NCI-H69 (cell line): Measurements from ENCODE around the gene KIAA0408.
"Not testable (repeated sequence)": the region's sequence is repeated elsewhere in the genome, so short reads cannot be mapped to it uniquely, and the experiment has no call there.

Source experiments
- DNase-seq: peaks from one replicate; lab custom pipeline; 2025; lab: John Stamatoyannopoulos, UW

KIAA0408 gene

DNA sequence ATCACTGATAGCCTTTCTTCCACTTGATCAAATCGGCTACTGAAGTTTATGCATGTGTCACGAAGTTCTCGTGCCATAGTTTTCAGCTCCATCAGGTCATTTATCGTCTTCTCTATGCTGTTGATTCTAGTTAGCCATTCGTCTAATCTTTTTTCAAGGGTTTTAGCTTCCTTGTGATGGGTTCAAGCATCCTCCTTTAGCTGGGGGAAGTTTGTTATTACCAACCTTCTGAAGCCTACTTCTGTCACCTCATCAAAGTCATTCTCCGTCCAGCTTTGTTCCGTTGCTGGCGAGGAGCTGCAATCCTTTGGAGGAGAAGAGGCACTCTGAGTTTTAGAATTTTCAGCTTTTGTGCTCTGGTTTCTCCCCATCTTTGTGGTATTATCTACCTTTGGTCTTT lies 47.2 kb downstream of the KIAA0408 start:
- not testable (repeated sequence) for DNase-seq
